ENCODE data around the gene MAF.
A peak's percentile ranks its signal among the peaks of the same experiment; 100 is the strongest.

Gene MAF

GRCh38 chr16:79613009-79613408 is 12.5 kb upstream of the MAF start:
- DNase-seq (ENCODE audit: low read depth in 1 of 2, low spot score in 1 of 2) = no peak

GRCh38 chr16:79612207-79612606 is 11.7 kb upstream of the MAF start:
- no peak for DNase-seq (ENCODE audit: low read depth in 1 of 2, low spot score in 1 of 2)

- no peak for DNase-seq (ENCODE audit: low read depth in 1 of 2, low spot score in 1 of 2)
These were observed 10.2 kb upstream of the MAF start for GRCh38 chr16:79610771-79611170.

- DNase-seq (ENCODE audit: low read depth in 1 of 2, low spot score in 1 of 2) = no peak
These were observed 9.3 kb upstream of the MAF start for GRCh38 chr16:79609861-79610260.

GRCh38 chr16:79608976-79609375 is 8.4 kb upstream of the MAF start:
- DNase-seq (ENCODE audit: low read depth in 1 of 2, low spot score in 1 of 2) = no peak

GRCh38 chr16:79607587-79607986 is 7.0 kb upstream of the MAF start:
- DNase-seq (ENCODE audit: low read depth in 1 of 2, low spot score in 1 of 2) = no peak

- DNase-seq (ENCODE audit: low read depth in 1 of 2, low spot score in 1 of 2) = no peak
These were observed 5.5 kb upstream of the MAF start for GRCh38 chr16:79605999-79606398.

- no peak for DNase-seq (ENCODE audit: low read depth in 1 of 2, low spot score in 1 of 2)
These were observed 2.5 kb upstream of the MAF start for GRCh38 chr16:79603055-79603454.

GRCh38 chr16:79602628-79603014 is 2.1 kb upstream of the MAF start:
- no peak for DNase-seq (ENCODE audit: low read depth in 1 of 2, low spot score in 1 of 2)

GRCh38 chr16:79601931-79602627 is 1.5 kb upstream of the MAF start:
- peak; percentile 76 to 80 for DNase-seq (ENCODE audit: low read depth in 1 of 2, low spot score in 1 of 2)

- DNase-seq (ENCODE audit: low read depth in 1 of 2, low spot score in 1 of 2) = no peak
These were observed 774 bp upstream of the MAF start for GRCh38 chr16:79601092-79601930.

GRCh38 chr16:79599837-79600637 is 500 bp downstream of the MAF start:
- peak in 1 of 2 donors; percentile 14 for DNase-seq (ENCODE audit: low read depth in 1 of 2, low spot score in 1 of 2)

- no peak for DNase-seq (ENCODE audit: low read depth in 1 of 2, low spot score in 1 of 2)
These were observed 1.2 kb downstream of the MAF start for GRCh38 chr16:79599256-79599836.

- peak in 1 of 2 donors; percentile 11 for DNase-seq (ENCODE audit: low read depth in 1 of 2, low spot score in 1 of 2)
These were observed 2.0 kb downstream of the MAF start for GRCh38 chr16:79598348-79599181.

GRCh38 chr16:79598063-79598347 is 2.5 kb downstream of the MAF start:
- DNase-seq (ENCODE audit: low read depth in 1 of 2, low spot score in 1 of 2) = no peak

GRCh38 chr16:79597277-79598062 is 3.1 kb downstream of the MAF start:
- DNase-seq (ENCODE audit: low read depth in 1 of 2, low spot score in 1 of 2) = no peak

GRCh38 chr16:79595931-79596450 is 4.5 kb downstream of the MAF start:
- no peak for DNase-seq (ENCODE audit: low read depth in 1 of 2, low spot score in 1 of 2)

GRCh38 chr16:79595231-79595641 is 5.3 kb downstream of the MAF start:
- no peak for DNase-seq (ENCODE audit: low read depth in 1 of 2, low spot score in 1 of 2)

GRCh38 chr16:79593754-79594153 is 6.8 kb downstream of the MAF start:
- DNase-seq (ENCODE audit: low read depth in 1 of 2, low spot score in 1 of 2) = no peak

- no peak for DNase-seq (ENCODE audit: low read depth in 1 of 2, low spot score in 1 of 2)
These were observed 7.4 kb downstream of the MAF start for GRCh38 chr16:79593074-79593531.

Measured in activated CD4-positive, alpha-beta T cell treated with anti-CD3 and anti-CD28 coated beads, Interleukin-2, amount 50 U/mL, for 24 hours (primary cell).